Right hindlimb (tissue), 1 donor: ENCODE results near the gene OARD1.
"Not testable (repeated sequence)": the region's sequence is repeated elsewhere in the genome, so short reads cannot be mapped to it uniquely, and the experiment has no call there.

Source experiments
- DNase-seq: peaks from one replicate; pipeline ENCODE4 v3.0.0-alpha.2; 2018

Gene OARD1

DNA sequence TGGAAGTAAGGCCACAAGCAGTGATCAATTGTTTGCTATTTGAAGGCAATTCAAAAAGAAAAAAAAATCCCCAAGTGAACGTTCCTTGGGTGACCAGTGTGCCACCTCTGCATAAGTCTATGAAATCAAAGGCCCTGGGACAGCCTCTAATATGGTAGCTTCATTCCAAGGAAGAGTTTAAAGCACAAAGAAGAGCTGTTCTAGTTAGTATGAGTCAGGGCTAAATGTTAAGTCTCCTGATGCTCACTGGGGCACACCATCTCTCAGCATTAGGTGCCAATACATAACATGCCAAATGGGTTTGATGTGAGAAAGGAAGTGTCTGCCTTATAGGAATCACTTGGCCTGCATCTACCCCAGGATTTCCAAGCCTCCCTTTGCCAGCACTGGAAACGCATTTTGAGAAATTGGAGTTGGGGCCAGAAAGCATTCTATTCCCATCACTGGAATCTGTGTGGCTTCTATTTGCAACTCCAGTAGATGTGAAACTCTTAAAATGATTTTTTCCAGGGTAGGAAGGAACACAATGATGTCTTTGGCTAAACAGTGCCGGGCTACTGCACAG, 46.1 kb downstream of the OARD1 start:
- no peak for DNase-seq

DNA sequence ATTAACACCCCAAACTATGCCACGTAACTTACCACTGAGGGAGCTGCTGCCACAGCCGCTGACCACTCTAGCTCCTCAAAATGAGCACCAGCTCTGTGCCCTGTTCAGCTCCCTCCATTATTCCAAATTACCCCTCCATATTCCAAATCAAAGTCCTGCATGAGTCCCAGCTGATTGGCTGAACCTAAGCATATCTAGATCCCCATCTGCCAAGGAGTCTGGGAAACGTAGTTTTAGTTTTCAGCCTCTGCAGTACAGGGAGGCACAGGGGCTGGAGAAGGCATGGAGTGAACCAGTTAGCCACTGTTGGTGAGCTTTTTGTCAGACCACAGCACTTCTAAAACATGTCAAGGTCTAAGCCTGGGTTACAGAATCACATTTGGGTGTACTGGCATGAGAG, 49.0 kb downstream of the OARD1 start:
- DNase-seq, result no peak

DNA sequence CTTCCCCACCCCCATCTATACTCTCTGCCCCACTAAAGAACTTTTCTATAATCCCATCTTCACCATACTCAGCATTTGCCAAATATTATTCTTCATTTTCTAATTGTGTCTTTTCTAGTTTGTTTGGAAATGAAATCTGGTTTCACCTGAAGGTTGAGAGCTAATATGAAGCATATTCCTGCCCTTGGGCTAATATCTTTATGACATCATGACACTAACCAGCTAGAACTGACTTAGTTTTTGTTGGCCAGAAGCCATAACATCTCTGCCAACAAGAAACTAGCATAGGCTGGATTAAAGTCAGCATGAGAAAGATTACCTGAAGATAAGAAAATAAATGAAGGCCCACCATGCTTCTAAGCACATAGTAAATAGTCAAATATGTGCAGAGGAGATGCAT, 49.9 kb downstream of the OARD1 start:
- no peak for DNase-seq

DNA sequence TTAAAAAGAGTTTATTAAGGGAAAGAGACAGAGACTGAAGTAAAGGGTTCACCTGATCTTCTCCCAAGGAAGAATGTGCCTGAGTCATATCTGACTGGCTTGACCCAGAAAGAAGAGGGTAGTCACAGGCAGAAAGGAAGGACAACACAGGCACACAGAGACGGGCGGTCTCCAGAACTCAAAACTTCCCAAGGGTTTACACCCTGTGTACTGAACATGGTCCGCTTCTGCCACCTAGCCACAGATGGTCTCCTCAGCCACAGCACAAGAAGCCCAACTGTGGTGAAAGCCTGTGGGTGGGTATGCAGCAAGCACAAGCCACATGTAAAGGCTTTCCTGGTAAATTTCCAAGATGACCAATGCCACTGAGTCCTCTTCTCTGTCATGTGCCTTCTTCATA, 50.3 kb downstream of the OARD1 start:
- DNase-seq, result peak; percentile 45

DNA sequence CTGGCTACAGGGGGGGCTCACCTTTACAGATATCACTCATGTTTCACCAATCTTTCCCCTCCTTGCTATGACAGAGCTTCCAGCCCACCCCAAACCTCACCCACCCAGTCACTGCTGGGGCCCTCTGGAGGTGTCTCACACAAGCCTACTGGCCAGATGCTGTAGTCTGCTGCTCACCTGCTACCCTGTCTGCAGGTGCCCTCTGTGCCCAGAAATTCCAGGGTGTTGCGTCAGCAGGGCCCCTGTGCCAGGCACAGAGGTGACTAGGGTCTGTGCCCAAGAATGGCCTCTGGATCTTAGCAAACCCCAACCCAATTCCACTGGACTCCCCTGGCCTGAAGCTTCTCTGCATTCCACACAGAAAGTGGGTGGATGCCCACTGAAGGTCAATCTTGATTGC, 54.5 kb downstream of the OARD1 start:
- DNase-seq, result no peak

DNA sequence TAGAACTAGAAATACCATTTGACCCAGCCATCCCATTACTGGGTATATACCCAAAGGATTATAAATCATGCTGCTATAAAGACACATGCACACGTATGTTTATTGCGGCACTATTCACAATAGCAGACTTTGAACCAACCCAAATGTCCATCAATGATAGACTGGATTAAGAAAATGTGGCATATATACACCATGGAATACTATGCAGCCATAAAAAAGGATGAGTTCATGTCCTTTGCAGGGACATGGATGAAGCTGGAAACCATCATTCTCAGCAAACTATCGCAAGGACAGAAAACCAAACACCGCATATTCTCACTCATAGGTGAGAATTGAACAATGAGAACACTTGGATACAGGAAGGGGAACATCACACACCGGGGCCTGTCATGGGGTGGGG, 56.3 kb downstream of the OARD1 start:
- DNase-seq, result not testable (repeated sequence)

DNA sequence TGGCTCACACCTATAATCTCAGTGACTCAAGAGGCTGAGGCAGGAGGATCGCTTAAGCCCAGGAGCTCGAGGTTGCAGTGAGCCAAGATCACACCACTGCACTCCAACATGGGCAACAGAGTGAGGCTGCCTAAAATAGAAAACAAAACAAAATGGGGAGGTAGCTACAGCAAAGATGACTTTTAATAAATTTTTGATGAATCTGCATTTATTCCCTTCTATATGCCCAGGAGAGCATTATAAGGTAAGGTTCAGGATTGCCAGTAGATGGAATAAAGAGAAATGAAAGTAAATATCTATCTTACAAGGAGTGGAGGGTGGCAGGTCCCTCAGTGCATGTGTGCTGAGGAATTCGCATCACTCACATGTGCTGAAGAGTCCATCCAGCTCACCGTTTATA, 57.4 kb downstream of the OARD1 start:
- no peak for DNase-seq
